A673 (cell line): ENCODE measurements around the gene PCDHGA9.

Source experiments
- CTCF ChIP-seq: fragments of 300-800, 200-600 bp; sonication (generic); conservative IDR thresholded peaks from 2 replicates; pipeline ENCODE4 v1.5.1; 2017; ENCODE audit warnings: low read depth, mild to moderate bottlenecking, antibody characterized with exemption, low read length, moderate library complexity, mixed read lengths
- EZH2 ChIP-seq: fragments of 200-600 bp; sonication (generic); IDR thresholded peaks from 2 replicates; pipeline ENCODE4 v1.6.1; 2017; ENCODE audit warnings: borderline replicate concordance, low read depth, mild to moderate bottlenecking, mixed read lengths, antibody characterized with exemption, low read length; ENCODE audit not compliant: poor library complexity, severe bottlenecking

DNA sequence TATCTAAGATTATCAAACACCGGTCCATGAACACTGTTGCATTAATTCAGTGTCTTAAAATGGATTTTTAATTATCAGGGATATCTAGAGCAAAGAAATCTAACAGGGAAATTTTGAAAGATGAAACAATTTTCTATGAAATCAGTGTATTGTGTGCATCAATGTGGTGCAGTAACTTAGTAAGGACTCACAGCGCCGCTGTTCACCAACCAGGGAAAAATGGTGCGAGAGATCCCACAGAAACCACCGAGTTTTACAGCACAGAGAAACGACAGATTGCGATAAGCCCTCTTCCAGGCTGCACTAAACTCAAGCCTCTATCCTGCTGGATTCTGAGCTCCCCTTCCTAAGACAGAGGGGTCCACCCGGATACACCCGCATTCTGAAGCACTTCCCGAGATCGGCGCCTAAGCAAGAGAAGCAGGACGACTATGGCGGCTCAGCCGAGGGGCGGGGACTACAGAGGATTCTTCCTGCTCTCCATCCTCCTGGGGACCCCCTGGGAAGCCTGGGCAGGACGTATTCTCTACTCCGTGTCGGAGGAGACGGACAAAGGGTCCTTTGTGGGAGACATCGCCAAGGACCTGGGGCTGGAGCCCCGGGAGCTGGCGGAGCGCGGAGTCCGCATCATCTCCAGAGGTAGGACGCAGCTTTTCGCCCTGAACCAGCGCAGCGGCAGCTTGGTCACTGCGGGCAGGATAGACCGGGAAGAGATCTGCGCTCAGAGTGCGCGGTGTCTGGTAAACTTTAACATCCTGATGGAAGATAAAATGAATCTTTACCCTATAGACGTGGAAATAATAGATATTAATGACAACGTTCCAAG lies 19.9 kb upstream of the PCDHGA9 start, which contains the start of gene PCDHGA7:
- TF ChIP-seq CTCF = peak; percentile 56
- no peak for TF ChIP-seq EZH2
